ENCODE results near the gene CCNT1.

- TF ChIP-seq CTCF (IDR thresholded peaks at IDR 0.05; ENCODE audit: poor library complexity, severe bottlenecking), result no peak
- TF ChIP-seq EP300 (conservative IDR thresholded peaks at IDR 0.05; ENCODE audit: poor library complexity, severe bottlenecking), result no peak
- TF ChIP-seq SMC3 (conservative IDR thresholded peaks at IDR 0.05; ENCODE audit: poor library complexity), result no peak
- no peak for TF ChIP-seq EZH2 (IDR thresholded peaks at IDR 0.05; ENCODE audit: borderline replicate concordance, insufficient read depth, low read length, poor library complexity, severe bottlenecking)
- no peak for TF ChIP-seq RAD21 (conservative IDR thresholded peaks at IDR 0.05)
- no peak for TF ChIP-seq TAF1 (IDR thresholded peaks at IDR 0.05; ENCODE audit: low read depth)
- TF ChIP-seq REST (IDR thresholded peaks at IDR 0.05; ENCODE audit: borderline replicate concordance), result no peak
- no peak for TF ChIP-seq POLR2AphosphoS5 (IDR thresholded peaks at IDR 0.05)
These were observed 33.0 kb downstream of the CCNT1 start for GRCh38 chr12:48683534-48683933.
